Occipital lobe (tissue), 2 donors: ENCODE measurements around the gene SLC4A11. TPM values are rescaled to one million over a fixed set of nuclear protein-coding genes. Genes with fewer than 3 reads are reported as not detected.
"Not testable (repeated sequence)": the region's sequence is repeated elsewhere in the genome, so short reads cannot be mapped to it uniquely, and the experiment has no call there.

Experiments
- DNase-seq: peaks from one replicate; lab custom pipeline; 2025; lab: John Stamatoyannopoulos, UW
- total RNA-seq: library from RNA; depleted of rRNA; stranded (reverse); fragments of >200 nt; gene quantifications from one replicate; pipeline ENCODE4 v1.2.3, GENCODE V29; 2014

SLC4A11 gene
- total RNA-seq, 1 donor from 2014 or later, result not detected

DNA sequence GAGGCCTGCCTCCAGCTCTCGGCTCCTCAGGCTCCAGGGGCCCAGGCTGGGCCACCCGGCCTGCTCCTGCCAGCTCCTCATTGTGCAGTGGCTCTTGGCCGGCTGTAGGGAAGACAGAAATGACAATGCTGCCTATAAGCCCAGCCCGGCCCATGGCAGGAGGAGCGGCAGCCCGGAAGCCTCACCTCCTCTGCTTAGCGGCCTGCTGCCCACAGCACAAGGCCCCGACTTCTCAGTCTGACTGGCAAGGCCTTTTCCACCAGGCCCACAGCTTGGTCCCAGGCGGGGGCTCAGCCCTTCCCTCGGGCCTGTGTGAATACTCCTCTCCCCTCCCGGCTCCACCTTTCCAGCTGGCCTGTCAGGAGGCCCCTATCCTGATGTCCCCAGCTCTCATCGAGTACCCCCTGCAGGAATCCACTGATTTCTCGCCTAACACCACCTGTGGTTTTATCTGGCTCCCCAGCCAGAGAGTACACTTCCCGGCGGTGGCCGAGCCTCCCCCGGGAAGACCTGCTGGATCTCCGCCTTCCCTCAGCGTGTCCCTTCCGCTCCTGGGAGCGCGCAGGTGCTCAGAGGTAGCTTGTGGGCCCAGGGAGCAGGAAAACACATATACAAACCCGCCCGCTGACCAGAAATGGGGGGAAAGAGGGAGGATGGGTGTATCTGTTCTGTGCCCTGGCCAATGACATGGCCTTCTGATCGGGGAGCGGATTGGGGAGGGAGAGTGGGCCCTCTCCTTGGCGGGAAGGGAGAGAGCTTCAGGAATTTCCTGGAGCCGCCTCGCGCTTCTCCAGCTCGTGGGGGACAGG is 35.5 kb downstream of the SLC4A11 start:
- DNase-seq, result no peak

DNA sequence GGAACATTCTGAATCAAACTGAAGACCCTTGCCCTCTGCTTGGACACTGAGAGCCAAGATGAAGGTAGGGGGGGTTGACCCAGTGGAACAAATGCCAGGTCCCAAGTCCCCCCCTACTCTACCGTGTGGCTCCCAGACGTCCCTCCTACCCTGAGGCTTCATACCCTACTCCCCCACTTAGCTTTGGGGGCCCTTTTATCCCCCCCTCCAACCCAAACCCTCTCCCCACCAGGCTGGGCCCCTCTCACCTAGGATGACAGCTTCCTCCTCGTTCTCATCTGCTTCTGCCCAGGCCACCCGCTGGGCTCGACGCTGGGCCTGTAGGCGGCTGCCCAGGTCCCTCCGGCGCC is 36.0 kb downstream of the SLC4A11 start:
- no peak for DNase-seq

- DNase-seq, result no peak
Measured at GRCh38 chr20:3199976-3200755, 38.8 kb downstream of the SLC4A11 start.

GRCh38 chr20:3199206-3199605 is 39.8 kb downstream of the SLC4A11 start:
- DNase-seq, result no peak

DNA sequence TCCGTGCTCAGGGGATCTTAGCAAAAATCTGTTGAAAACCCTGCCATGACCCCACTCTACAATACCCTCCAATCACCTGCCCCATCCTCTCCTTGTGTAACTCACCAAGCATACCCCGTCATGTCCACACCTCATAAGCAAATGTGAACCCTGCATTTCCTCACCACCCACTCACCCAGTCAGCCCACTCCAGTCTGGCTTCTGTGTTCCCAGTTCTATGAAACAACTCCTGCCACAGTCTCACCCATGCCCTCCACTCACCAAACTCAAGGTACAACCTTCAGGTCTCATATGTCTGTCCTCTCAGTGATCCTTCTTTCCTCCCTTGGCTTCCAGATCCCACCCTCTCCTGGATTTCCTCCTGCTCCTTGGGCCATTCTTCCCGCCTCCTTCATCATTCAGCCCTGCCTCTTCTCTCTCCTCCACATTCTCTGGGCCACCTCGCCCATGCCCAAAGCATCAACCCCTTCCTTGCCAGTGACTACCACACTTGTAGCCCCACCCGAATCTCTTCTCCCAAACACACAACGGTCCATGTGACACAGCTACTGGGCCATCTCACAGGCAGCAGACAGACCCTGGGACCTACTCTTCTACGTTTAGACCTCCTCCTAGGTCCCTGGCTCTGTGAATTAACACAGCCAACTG is 43.3 kb downstream of the SLC4A11 start:
- DNase-seq, result no peak

- no peak for DNase-seq
Measured at GRCh38 chr20:3194617-3195280, 44.2 kb downstream of the SLC4A11 start.

GRCh38 chr20:3193806-3194616 is 45.0 kb downstream of the SLC4A11 start:
- peak; percentile 76 for DNase-seq

- no peak for DNase-seq
Measured at GRCh38 chr20:3192226-3193015, 46.6 kb downstream of the SLC4A11 start.

DNA sequence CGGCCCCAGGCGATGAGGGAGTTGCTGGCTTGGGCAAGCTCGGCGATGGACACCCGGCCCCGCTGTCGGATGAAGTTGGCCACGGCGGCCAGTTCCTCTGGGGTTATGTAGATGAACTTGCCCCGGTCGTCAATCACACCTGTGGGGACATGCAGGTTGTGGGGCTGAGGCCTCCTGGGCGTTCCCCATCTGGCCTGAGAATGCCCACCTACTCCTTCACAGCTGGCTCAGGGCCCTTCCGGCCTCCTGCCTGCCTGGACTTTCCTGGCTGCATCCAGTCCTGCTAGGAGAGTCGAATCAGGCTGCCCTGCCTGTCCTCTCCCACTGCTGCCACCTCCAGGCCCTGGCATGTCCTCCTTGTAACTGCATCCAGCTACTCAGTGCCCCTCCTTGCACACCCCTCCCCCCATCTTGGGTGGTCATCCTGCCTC is 48.3 kb downstream of the SLC4A11 start:
- no peak for DNase-seq

DNA sequence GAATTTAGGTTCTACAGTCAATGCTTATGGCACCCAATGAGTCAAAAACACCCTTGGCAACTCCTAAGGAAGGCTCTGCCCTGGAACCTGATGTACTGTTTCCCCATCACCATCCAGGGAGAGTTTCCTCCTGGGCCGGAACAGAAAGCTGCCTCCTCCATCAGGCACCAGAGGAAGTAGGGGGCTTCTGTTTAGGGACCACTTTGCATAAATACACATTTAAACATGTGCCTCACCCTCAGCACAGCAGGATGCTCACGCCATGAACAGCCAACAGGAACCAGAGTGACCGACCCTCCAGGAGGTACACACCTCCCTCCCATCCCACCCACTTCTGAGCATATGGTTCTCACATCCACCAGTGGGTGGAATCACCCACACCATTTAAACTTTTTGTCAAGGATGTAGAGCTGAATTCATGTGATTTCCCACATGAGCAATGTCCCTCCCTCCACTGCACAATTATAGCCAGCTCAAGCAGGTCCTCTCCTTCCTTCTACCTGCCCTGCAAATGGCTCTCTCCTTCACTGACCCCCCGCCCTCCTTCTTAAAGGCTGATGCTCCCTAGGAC is 49.3 kb downstream of the SLC4A11 start:
- peak; percentile 52 for DNase-seq

DNA sequence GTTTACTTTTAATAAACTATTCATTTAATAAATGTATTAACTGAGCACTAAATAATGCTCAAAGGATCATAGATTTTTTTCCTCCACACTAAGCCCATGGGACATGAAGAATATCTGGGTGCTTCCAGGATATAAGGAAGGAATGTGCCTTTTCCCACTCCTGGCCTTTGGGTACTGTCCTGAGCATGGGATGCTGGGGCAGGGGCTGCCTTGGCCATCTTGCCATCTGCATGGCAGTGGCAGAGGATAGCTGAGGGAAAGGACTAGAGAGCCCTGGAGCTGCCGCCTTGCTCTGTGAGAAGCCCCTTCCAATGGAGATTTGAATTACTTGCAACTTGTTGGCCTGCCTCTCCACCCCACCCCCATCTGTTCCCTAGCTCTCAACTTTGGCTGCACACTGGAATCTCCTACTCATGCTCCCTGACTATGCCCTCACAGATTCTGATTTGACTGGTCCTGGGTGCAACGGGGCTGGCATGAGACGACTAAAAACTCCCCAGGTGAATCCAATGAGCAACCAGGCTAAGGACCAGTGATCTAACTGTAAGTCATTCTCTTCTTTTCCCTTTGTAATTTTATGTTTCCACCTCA is 50.1 kb downstream of the SLC4A11 start:
- no peak for DNase-seq

DNA sequence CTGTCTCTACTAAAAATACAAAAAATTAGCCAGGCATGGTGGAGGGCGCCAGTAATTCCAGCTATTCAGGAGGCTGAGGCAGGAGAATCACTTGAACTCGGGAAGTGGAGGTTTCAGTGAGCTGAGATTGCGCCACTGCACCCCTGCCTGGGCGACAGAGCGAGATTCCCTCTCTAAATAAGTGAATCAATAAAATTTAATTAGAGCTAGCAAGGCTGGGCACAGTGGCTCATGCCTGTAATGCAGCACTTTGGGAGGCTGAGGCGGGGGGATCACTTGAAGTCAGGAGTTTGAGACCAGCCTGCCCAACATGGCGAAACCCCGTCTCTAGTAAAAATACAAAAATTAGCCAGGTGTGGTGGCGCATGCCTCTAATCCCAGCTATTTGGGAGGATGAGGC is 51.1 kb downstream of the SLC4A11 start:
- not testable (repeated sequence) for DNase-seq

DNA sequence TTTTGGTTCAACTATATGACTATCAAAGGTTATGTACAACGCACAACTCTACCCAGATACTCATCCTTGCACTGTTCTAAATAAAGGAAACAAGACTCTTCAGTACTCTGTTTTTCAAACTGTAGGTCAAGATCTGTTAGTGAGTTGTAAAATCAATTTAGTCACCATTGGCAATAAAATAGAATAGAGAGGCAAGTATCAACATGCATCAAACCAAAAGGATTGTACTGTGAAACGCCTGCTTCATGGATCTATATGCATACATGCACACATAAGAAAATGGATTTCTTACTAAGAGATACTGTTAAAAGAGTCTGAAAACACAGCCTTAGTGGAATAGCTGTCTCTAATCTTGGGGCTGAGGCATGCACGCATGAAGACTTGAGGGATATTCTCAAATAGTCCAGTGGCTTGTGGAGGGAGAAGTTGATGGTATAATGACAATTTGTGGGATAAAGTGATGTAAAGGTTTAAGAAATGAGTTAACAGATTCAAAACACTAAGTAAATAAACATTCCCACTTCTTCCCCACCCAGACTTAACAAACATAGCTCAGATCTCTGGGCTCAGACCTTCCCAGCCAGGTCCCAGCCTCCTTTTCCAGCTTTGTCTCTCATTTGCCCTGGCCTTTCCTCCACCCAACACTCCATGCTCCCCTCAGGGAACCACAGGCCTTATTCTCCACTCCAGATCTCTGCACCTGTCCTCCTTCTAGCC is 54.9 kb downstream of the SLC4A11 start:
- DNase-seq, result no peak

- not testable (repeated sequence) for DNase-seq
Measured at GRCh38 chr20:3182429-3182828, 56.6 kb downstream of the SLC4A11 start.

DNA sequence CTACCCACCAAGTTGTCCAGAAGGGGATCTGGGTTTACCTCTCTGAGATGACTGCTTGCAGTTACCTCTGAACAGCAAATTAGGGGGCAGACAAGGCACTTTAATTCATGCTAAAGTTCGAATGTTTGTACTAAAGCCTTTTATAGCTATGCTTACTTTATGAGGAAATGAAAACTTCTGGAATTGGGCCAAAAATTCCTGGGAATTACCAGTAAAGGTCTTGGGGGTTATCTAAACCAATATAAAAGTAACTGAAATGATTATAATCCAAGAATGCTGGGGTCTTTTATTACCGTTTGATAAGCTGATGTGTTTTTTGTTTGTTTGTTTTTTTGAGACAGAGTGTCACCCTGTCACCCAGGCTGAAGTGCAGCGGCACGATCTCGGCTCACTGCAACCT is 57.7 kb downstream of the SLC4A11 start:
- no peak for DNase-seq

DNA sequence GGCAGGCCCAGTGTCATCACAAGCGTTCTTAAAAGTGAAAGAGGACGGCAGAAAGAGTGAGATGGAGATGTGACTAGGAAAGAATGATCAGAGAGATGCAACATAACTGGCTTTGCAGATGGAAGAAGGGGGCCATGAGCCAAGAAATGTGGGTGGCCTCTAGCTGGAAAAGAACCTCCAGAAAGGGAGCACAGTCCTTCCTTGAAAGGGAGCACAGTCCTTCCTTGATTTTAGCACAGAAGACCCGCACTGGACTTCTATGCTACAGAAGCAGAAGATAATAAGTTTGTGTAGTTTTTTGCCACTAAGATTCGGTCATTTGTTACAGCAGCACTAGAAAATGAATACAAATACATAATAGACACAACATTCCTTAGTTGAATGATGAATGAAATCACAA is 58.7 kb downstream of the SLC4A11 start:
- no peak for DNase-seq

- no peak for DNase-seq
Measured at GRCh38 chr20:3177746-3178485, 61.1 kb downstream of the SLC4A11 start.
